ENCODE data around the gene RMND1.

The RMND1 gene

GRCh38 chr6:151494235-151494935, 42.5 kb upstream of the RMND1 start:
- no peak for DNase-seq (ENCODE audit: low read depth)
- peak overlapping the region; percentile 25; the same call in 1 of the 2 replicates for H3K4me3 ChIP-seq (ENCODE audit: low read depth, low read length)
- TF ChIP-seq CTCF (IDR thresholded peaks at IDR 0.05; ENCODE audit: control insufficient read depth, extremely low read depth, insufficient read depth): no peak

GRCh38 chr6:151493804-151494234, 41.9 kb upstream of the RMND1 start, which contains the start of gene CCDC170:
Gene CCDC170 (plus strand): TSS chr6:151494017. CDS start chr6:151494129, 112 bp downstream.
- TF ChIP-seq CTCF (IDR thresholded peaks at IDR 0.05; ENCODE audit: control insufficient read depth, extremely low read depth, insufficient read depth): no peak
- DNase-seq (ENCODE audit: low read depth): no peak
- peak within 1 kb of the TSS; percentile 25 for H3K4me3 ChIP-seq (ENCODE audit: low read depth, low read length)

GRCh38 chr6:151493161-151493803, 41.4 kb upstream of the RMND1 start:
- TF ChIP-seq CTCF (IDR thresholded peaks at IDR 0.05; ENCODE audit: control insufficient read depth, extremely low read depth, insufficient read depth): no peak
- H3K4me3 ChIP-seq (ENCODE audit: low read depth, low read length): peak overlapping the region; percentile 25
- no peak for DNase-seq (ENCODE audit: low read depth)

GRCh38 chr6:151490996-151491395, 39.1 kb upstream of the RMND1 start:
- DNase-seq (ENCODE audit: low read depth): no peak
- H3K4me3 ChIP-seq (ENCODE audit: low read depth, low read length): no peak overlapping the region
- TF ChIP-seq CTCF (IDR thresholded peaks at IDR 0.05; ENCODE audit: control insufficient read depth, extremely low read depth, insufficient read depth): no peak

GRCh38 chr6:151488226-151488625, 36.3 kb upstream of the RMND1 start:
- TF ChIP-seq CTCF (IDR thresholded peaks at IDR 0.05; ENCODE audit: control insufficient read depth, extremely low read depth, insufficient read depth): no peak

GRCh38 chr6:151483994-151484393, 32.1 kb upstream of the RMND1 start:
- no peak for TF ChIP-seq CTCF (IDR thresholded peaks at IDR 0.05; ENCODE audit: control insufficient read depth, extremely low read depth, insufficient read depth)
- no peak overlapping the region for H3K4me3 ChIP-seq (ENCODE audit: low read depth, low read length)
- DNase-seq (ENCODE audit: low read depth): no peak

More at GRCh38 chr6:151488226-151488625, 36.3 kb upstream of the RMND1 start:
- no peak for DNase-seq (ENCODE audit: low read depth)
- H3K4me3 ChIP-seq (ENCODE audit: low read depth, low read length): no peak overlapping the region
